Calu3 (cell line): ENCODE results near the gene CD101. TPM values are rescaled to one million over a fixed set of nuclear protein-coding genes. Genes with fewer than 3 reads are reported as not detected.

Experiments
- BruUV-seq: library from RNA; stranded (reverse); fragments of 400-500 nt; replicated peaks from 2 replicates; lab custom pipeline; 2021; lab: Mats Ljungman, UMichigan
- CTCF ChIA-PET: fragments of 300-600 bp; sonication (Branson Sonifier 250); formaldehyde crosslinking; loops from one replicate; lab custom pipeline; 2022; ENCODE audit warnings: antibody characterized with exemption; lab: Charles Lee
- DNase-seq: peaks from one replicate; pipeline ENCODE4 v3.0.0; 2022
- H3K27ac Mint-ChIP-seq: one replicate; pipeline ENCODE4 v1.8.0; 2022; ENCODE audit warnings: mixed read lengths; ENCODE audit not compliant: unreplicated experiment
- H3K27me3 Mint-ChIP-seq: one replicate; pipeline ENCODE4 v1.8.0; 2022; ENCODE audit warnings: mixed read lengths; ENCODE audit not compliant: unreplicated experiment
- H3K36me3 Mint-ChIP-seq: one replicate; pipeline ENCODE4 v1.8.0; 2022; ENCODE audit warnings: mild to moderate bottlenecking, moderate library complexity, mixed read lengths; ENCODE audit not compliant: insufficient read depth, unreplicated experiment
- H3K4me1 Mint-ChIP-seq: one replicate; pipeline ENCODE4 v1.8.0; 2022; ENCODE audit warnings: mild to moderate bottlenecking, low read depth, mixed read lengths; ENCODE audit not compliant: unreplicated experiment
- H3K4me3 Mint-ChIP-seq: one replicate; pipeline ENCODE4 v1.8.0; 2022; ENCODE audit warnings: mild to moderate bottlenecking, low read depth, moderate library complexity, mixed read lengths; ENCODE audit not compliant: unreplicated experiment
- H3K9me3 Mint-ChIP-seq: one replicate; pipeline ENCODE4 v1.8.0; 2022; ENCODE audit warnings: low read depth, mixed read lengths; ENCODE audit not compliant: unreplicated experiment
- intact Hi-C: fragments of 100-400 bp; cut with micrococcal nuclease; formaldehyde crosslinking; loops from one replicate; pipeline ENCODE4 v1.10.0; 2022; ENCODE audit not compliant: unreplicated experiment
- total RNA-seq: library from RNA; stranded (reverse); gene quantifications from 2 replicates; pipeline ENCODE4 v1.2.3, GENCODE V29; 2022
- TF ChIP-seq, protein P1 (sequence below): fragments of 200-600 bp; IDR thresholded peaks from one replicate; pipeline ENCODE4 v1.8.0; 2022; ENCODE audit warnings: antibody characterized with exemption; ENCODE audit not compliant: unreplicated experiment

Gene CD101
- total RNA-seq, 1 experiment from 2014 or later = 0.31 TPM

DNA sequence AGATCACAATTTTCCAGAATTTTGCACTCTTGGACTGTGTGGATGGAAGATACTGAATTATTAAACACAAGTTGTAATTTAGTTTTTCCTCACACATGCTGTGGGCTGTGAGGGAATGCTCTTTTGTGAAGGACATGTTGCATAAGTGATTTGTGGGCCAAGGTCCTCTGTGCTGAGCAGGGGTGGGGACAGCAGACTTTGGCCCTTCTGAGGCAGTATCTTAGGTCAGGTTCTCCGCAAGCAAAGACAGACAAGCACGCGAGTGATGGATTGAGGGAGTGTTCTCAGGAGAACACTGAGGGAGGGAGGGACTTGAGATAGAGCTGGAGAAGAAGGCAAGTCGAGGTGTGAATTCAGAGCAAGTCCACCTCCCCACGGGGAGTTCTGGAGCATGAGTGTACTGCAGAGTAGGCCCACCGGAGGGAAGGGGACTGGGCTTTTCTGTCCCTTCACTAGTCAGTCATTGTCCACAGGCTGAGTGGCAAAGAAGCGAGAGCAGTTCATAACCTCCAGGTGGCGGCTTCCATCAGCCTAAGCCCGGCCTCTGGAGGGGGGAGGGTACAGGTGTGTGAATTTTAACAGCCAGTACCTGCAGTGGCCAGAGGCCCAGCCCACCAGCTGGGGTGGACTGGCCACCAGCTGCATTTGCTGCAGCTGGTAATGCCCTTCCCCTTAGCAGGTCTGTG lies 19.1 kb upstream of the CD101 start:
- TF ChIP-seq, protein P1, sequence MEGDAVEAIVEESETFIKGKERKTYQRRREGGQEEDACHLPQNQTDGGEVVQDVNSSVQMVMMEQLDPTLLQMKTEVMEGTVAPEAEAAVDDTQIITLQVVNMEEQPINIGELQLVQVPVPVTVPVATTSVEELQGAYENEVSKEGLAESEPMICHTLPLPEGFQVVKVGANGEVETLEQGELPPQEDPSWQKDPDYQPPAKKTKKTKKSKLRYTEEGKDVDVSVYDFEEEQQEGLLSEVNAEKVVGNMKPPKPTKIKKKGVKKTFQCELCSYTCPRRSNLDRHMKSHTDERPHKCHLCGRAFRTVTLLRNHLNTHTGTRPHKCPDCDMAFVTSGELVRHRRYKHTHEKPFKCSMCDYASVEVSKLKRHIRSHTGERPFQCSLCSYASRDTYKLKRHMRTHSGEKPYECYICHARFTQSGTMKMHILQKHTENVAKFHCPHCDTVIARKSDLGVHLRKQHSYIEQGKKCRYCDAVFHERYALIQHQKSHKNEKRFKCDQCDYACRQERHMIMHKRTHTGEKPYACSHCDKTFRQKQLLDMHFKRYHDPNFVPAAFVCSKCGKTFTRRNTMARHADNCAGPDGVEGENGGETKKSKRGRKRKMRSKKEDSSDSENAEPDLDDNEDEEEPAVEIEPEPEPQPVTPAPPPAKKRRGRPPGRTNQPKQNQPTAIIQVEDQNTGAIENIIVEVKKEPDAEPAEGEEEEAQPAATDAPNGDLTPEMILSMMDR = no peak
- BruUV-seq = no TSS peak
- CTCF ChIA-PET = no interaction called here
- intact Hi-C loops = no loop called here
- Mint-ChIP-seq H3K4me1 (no peaks in the 10 kb centered on the region), H3K27ac (no peak overlapping the region), H3K9me3 (no peaks in the 10 kb centered on the region), H3K36me3 (no peaks in the 10 kb centered on the region), H3K27me3 (no peaks in the 10 kb centered on the region), H3K4me3 (no peak overlapping the region)
- no peak for DNase-seq

DNA sequence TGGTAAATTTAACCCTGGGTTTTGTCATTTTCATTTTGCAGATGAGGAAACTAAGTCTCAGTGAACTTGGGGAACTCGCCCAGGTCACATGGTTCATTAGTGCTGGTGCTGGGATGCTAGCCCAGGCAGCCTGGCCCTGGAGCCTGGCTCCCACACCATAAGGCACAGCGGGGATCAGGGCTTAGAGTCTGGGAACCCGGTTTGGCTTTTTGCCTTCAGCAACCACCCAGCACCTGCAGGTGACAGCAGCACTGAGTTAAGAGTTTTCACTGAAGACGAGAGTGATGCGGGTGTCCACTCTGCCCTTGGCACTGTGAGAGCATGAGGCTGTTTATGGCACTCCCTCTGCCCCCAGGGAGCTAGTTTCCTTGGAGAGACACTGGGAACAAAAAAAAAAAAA lies 18.4 kb upstream of the CD101 start:
- no peaks in the 10 kb centered on the region for H3K36me3 Mint-ChIP-seq
- no peak overlapping the region for H3K27ac Mint-ChIP-seq
- BruUV-seq = no TSS peak
- no peaks in the 10 kb centered on the region for H3K27me3 Mint-ChIP-seq
- no peak for DNase-seq
- TF ChIP-seq, protein P1 = no peak
- no peaks in the 10 kb centered on the region for H3K4me1 Mint-ChIP-seq
- H3K4me3 Mint-ChIP-seq = no peak overlapping the region
- CTCF ChIA-PET = interaction anchor here (0.7 kb wide), 1 partner anchor 9 kb away, joined by 4 read pairs; no protein-coding TSS in a partner anchor
- intact Hi-C loops = no loop called here
- H3K9me3 Mint-ChIP-seq = no peaks in the 10 kb centered on the region

DNA sequence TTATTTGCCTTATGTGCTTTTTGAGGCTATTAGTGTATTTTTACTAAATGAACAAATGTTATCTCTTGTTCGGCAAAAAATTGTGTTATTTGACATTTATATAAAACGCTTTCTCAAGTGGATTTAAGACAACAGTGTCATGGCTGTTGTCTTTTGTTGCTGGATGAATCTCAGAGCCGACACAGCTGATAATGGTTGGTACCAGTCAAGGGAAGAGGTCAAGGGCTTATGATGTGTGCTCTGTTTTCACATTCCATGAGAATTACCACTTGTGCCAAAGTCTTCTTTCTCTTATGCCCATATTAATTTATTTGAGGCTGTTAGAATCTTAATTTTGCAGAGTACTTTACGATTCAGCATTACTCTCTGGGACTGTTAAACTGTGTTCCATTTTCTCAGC lies 17.9 kb upstream of the CD101 start:
- intact Hi-C loops = no loop called here
- Mint-ChIP-seq H3K27ac (no peak overlapping the region), H3K4me3 (no peak overlapping the region), H3K9me3 (no peaks in the 10 kb centered on the region), H3K36me3 (no peaks in the 10 kb centered on the region), H3K27me3 (no peaks in the 10 kb centered on the region), H3K4me1 (no peaks in the 10 kb centered on the region)
- no peak for DNase-seq
- CTCF ChIA-PET = interaction anchor here (0.7 kb wide), 1 partner anchor 8 kb away, joined by 4 read pairs; no protein-coding TSS in a partner anchor
- TF ChIP-seq, protein P1 = no peak
- no TSS peak for BruUV-seq

DNA sequence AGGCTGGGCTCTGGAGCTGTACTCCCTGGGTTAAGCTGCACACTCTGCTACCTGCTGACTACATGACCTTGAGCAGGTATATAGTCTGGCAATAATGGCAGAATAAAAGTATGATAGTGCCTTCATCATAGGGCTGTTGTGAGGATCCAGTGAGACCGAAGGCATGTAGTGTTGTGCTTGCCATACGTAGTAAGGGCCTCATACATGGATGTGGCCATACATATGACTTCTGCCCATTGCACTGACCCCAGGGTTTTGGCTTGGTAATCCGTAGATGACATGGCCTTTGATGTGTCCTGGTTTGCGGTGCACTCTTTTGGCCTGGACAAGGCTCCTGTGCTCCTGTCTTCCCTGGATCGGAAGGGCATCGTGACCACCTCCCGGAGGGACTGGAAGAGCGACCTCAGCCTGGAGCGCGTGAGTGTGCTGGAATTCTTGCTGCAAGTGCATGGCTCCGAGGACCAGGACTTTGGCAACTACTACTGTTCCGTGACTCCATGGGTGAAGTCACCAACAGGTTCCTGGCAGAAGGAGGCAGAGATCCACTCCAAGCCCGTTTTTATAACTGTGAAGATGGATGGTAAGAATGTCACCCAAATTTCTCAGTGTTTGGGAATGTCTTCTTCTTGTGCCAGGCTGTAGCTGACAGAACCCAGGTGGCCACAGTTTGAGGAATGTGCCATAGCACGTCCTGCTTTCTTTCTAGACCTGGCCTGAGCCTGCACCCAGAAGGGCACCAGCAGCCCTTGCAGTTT lies 17.0 kb upstream of the CD101 start:
- CTCF ChIA-PET = no interaction called here
- DNase-seq = no peak
- H3K27me3 Mint-ChIP-seq = no peaks in the 10 kb centered on the region
- no peaks in the 10 kb centered on the region for H3K9me3 Mint-ChIP-seq
- no peaks in the 10 kb centered on the region for H3K36me3 Mint-ChIP-seq
- no peak overlapping the region for H3K4me3 Mint-ChIP-seq
- no peak overlapping the region for H3K27ac Mint-ChIP-seq
- intact Hi-C loops = no loop called here
- TF ChIP-seq, protein P1 = no peak
- no TSS peak for BruUV-seq
- no peaks in the 10 kb centered on the region for H3K4me1 Mint-ChIP-seq
